Cortex of kidney (tissue), 1 donor: ENCODE data around the gene CPN2.

ENCODE experiments used
- DNase-seq: peaks from one replicate; lab custom pipeline; 2025; lab: John Stamatoyannopoulos, UW

CPN2 gene

GRCh38 chr3:194312743-194313281, 38.3 kb downstream of the CPN2 start:
- DNase-seq: no peak

DNA sequence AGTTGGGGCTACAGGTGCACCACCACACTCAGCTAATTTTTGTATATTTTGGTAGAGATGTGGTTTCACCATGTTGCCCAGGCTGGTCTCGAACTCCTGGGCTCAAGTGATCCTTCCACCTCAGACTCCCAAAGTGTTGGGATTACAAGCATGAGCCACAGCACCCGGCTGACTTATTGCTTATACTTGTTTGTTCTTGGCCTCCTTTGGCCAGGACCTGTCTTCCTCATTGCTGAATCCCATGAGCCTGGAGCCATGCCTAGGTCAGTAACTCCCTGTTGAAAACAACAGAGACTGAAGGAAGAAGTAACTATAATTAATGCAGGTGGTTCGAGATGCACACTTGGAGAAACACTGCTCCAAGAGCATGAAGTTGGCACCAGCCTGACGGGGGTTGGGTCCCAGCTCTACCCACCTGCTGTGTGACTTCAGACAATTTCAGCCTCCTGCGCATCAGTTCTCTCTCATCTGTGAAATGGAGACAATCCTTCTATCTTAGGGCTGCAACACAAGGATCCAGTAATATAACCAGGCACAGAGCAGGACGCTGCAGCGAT, 38.9 kb downstream of the CPN2 start:
- DNase-seq: no peak

DNA sequence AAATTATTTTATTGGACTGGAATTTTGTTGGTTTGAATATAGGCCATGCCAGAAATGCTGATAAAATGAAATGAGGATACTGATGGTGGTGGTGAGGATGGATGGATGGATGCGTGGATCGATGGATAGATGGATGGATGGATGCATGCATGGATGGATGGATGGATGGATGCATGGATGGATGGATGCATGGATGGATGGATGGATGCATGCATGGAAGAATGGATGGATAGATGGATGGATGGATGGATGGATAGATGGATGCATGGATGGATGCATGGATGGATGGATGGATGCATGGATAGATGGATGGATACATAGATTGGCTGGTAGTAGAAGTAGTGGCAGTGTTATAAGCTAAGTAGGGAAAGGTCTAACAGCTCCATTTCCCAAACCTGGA, 40.1 kb downstream of the CPN2 start:
- DNase-seq: no peak

DNA sequence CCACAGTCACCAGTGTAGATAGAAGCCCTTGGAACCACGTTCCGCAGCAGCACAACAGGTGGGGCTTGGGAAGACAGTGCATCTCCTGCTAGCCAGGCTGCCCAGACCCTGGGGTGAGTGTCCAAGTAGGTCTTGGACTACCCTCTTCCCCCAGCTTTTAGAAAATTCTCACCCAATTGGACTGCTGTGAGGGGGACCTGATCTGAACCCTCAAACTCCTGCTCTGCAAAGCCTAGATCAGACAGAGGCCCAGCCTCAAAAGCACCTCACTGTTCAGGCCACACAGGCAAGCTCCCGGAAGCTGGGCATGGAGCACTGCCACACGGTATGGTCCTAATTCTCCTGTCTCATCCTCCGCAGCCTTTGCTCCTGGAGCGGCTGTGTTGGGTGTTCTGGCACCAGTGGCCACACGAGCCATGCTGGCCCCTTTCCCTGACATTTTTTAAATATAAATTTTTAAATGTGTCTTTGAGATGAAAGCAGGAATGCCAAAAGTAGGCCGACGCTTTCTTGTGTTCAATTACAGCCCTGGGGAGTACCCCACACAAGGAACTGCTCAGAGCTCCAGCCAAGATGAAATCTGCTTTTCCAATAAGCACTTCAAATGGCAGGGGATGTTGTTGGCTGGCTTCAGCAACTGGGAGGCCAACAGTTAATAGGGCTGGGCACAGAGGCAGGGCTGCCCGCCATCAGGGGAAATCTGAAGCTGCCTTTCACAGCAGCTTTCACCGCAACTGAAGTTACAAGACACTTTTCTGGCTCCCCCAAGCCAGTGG, 40.9 kb downstream of the CPN2 start:
- DNase-seq: no peak

GRCh38 chr3:194308601-194309449, 42.3 kb downstream of the CPN2 start:
- no peak for DNase-seq

DNA sequence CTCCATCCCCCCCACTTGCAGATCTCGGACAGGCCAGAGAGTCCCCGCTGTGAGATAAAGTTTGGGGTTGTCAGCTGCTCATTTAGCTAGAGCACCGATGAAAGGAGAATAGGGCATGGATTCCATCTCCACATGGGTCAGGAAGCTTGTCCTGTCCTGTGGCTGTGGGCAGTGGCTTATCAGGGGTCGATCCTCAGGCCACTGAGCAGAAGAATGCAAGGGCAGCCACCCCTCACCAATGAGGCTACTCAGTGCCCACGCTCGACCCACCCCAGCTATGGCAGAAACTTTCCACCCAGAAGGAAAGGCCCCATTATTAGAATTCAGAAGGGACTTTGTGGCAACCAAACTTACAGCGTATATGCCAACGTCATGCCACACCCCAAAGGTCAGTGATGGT, 43.3 kb downstream of the CPN2 start:
- DNase-seq: no peak

GRCh38 chr3:194306771-194307640, 44.1 kb downstream of the CPN2 start:
- DNase-seq: no peak

GRCh38 chr3:194306109-194306686, 44.9 kb downstream of the CPN2 start:
- no peak for DNase-seq

DNA sequence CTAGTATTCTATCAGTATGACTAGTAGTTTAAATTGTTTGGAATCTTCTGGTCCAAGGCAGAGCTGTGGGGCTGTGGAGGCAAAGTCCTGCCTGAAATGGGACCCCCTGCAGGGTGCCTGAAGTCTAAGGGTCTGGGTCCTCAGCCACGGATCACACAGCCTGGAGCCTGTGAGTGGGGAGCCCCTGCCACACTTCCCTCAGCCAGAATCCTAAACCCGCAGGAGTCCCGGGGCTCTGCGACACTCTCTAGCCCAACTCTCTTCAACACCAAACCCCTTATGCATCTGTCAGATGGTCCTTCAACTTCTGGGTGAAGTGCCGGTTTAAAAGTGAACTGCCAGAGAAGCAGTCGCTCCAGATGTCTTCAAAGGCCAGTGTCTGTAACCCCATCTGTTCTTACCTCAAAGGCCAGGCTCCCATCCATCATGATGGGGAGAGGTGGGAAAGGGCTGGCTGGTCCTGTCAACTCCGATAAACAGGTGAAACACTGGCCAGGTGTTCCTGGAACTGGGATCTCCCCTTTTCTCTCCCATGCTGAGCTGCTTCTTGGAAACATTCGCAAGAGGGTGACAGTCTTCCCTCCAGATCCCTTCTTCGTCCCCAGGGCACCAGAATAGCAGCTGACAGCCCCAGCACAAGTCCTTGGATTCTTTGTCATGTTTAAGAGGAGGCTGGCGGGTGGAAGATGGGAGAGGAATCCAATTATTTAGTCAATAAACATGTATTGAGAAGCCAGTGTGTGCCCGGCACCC, 45.6 kb downstream of the CPN2 start:
- DNase-seq: no peak

DNA sequence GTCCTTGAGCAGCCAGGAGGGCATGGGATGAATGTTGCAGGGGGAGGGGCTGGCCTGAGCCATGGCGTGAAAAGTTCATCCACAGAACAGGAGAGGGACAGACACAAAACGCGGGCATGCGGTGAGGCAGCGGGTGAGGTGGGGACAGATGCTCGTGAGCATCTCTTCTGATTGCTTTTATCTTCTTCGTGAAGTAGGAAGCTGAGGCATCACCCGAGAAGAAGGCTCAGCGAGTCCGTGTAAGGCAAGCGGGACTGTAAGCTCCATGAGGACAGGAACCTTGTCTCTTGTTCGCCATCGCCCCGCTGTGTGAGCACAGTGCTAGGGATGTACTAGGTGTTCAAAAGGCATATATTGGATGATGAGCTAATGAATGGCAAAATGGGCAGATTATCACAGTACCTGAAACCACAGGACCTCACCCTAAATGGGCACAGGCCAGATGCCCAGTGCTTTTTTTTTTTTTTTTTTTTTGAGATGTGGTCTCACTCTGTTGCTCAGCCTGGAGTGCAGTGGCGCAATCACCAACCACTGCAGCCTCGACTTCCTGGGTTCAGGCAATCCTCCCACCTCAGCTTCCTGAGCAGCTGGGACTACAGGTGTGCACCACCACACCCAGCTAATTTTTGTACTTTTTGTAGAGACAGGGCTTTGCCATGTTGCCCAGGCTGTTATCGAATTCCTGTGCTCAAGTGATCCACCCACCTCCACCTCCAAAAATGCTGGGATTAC, 46.8 kb downstream of the CPN2 start:
- DNase-seq: no peak

- DNase-seq: no peak
Measured at GRCh38 chr3:194303749-194304148, 47.4 kb downstream of the CPN2 start.

DNA sequence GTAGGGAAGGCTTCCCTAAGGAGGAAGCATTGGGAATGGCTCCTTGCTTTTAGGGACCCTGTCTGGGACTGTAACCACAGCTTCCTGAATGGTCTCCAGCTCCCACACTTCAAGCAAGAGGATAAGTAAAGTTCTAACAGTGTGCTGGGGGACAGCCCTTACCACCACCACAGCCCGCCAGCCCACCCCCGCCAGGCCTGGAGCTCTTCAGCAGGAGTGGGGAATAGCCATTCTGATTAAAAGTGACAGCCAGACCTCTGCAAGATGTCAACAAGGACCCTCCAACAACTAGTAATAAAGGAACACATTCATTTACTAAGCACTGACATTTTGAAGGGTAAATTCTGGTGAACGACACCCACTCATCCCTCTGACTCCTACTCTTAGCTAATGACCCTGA, 49.4 kb downstream of the CPN2 start:
- no peak for DNase-seq

DNA sequence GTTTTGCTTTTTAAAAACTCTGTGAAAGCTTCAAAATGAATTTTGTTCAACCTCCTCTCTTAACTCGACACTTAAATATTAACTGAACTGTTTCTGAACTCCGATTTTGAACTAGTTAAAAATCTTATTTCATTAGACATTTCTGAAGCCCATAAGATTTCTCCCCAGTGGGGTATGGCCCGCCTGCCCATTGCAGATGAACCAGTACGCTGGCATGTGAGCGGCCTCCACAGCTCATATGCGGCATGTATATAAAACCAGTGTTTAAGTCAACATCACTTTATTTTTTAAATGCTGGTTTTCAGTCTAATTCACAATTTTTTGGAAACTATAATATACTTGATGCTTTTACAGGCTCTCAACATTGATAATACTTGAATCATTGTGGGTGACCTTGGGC, 50.2 kb downstream of the CPN2 start:
- DNase-seq: no peak

DNA sequence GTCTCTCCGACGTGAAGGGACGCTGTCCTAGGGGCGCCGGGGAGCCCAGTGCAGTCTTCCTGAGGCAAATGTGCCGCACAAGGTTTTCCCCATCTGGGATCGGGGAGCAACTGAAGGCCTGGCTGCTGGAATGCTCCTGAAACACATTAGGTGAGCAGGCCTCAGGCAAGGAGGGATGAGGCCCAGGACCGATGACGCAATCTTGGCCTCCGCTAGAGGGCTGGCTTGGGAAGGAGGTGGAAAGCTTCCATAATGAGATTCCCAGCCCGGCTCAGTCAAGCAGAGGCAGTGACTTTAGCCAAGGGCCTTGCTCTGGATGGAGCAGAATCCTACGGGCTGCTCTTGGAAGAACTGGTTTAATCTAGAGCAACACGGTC, 50.8 kb downstream of the CPN2 start:
- DNase-seq: no peak

- no peak for DNase-seq
Measured at GRCh38 chr3:194298331-194299227, 52.5 kb downstream of the CPN2 start.

GRCh38 chr3:194296454-194297263, 54.5 kb downstream of the CPN2 start:
- DNase-seq: no peak

GRCh38 chr3:194294895-194295214, 56.3 kb downstream of the CPN2 start:
- no peak for DNase-seq

GRCh38 chr3:194294199-194294894, 56.8 kb downstream of the CPN2 start:
- DNase-seq: no peak
